Keratinocyte (primary cell): ENCODE measurements around the gene BTBD3. TPM values are rescaled to one million over a fixed set of nuclear protein-coding genes. Genes with fewer than 3 reads are reported as not detected.

Experiments
- DNase-seq: peaks from one replicate; pipeline ENCODE4 v3.0.0-alpha.2; 2011; ENCODE audit warnings: low read depth, missing footprints, low spot score
- FAIRE-seq: peaks from 2 replicates; lab custom pipeline; 2011; peaks lifted over from hg19 to GRCh38; lab: Jason Lieb, UNC
- H2AFZ ChIP-seq: 2 replicates; pipeline ENCODE4 v1.6.0; 2012; ENCODE audit warnings: low read length, control low read depth, inconsistent platforms; ENCODE audit not compliant: control insufficient read depth
- H3K27ac ChIP-seq: 2 replicates; pipeline ENCODE4 v1.5.1; 2011; ENCODE audit warnings: low read length; ENCODE audit not compliant: control insufficient read depth, insufficient read depth
- H3K27me3 ChIP-seq: 3 replicates; pipeline ENCODE4 v1.6.0; 2011; ENCODE audit warnings: low read length; ENCODE audit not compliant: control insufficient read depth, insufficient read depth; ENCODE audit errors: extremely low read depth
- H3K36me3 ChIP-seq, 2 experiments: 2 replicates in 1 of 2; 3 replicates in 1 of 2; pipeline ENCODE4 v1.5.1; 2011; ENCODE audit warnings: low read length in 2 of 2, mild to moderate bottlenecking in 1 of 2; ENCODE audit not compliant: control insufficient read depth in 2 of 2, insufficient read depth in 2 of 2; ENCODE audit errors: extremely low read depth in 1 of 2
- H3K4me1 ChIP-seq: 3 replicates; pipeline ENCODE4 v1.5.1; 2011; ENCODE audit warnings: low read length; ENCODE audit not compliant: control insufficient read depth, insufficient read depth; ENCODE audit errors: extremely low read depth
- H3K4me2 ChIP-seq: 3 replicates; pipeline ENCODE4 v1.6.0; 2011; ENCODE audit warnings: low read depth, low read length; ENCODE audit not compliant: control insufficient read depth, insufficient read depth; ENCODE audit errors: extremely low read depth
- H3K4me3 ChIP-seq, 3 experiments: fragments of 200-600 bp in 1 of 3; sonication (generic) in 1 of 3; 2 replicates in 2 of 3; 3 replicates in 1 of 3; pipeline ENCODE4 v1.5.1; 2011 to 2016; ENCODE audit warnings: low read length in 3 of 3, mild to moderate bottlenecking in 3 of 3, control low read depth in 2 of 3, inconsistent platforms in 1 of 3, low read depth in 1 of 3, mixed read lengths in 1 of 3, mixed run types in 1 of 3, moderate library complexity in 1 of 3; ENCODE audit not compliant: control insufficient read depth in 2 of 3, insufficient read depth in 2 of 3; ENCODE audit errors: extremely low read depth in 1 of 3
- H3K79me2 ChIP-seq: 2 replicates; pipeline ENCODE4 v1.6.0; 2012; ENCODE audit warnings: low read length; ENCODE audit not compliant: control insufficient read depth, insufficient read depth
- H3K9ac ChIP-seq: 3 replicates; pipeline ENCODE4 v1.6.0; 2011; ENCODE audit warnings: low read length; ENCODE audit not compliant: control insufficient read depth, insufficient read depth; ENCODE audit errors: extremely low read depth
- H3K9me1 ChIP-seq: 3 replicates; pipeline ENCODE4 v1.6.0; 2011; ENCODE audit warnings: low read length; ENCODE audit not compliant: control insufficient read depth, insufficient read depth; ENCODE audit errors: extremely low read depth
- H3K9me3 ChIP-seq: 2 replicates; pipeline ENCODE4 v1.5.1; 2012; ENCODE audit warnings: low read depth, low read length; ENCODE audit not compliant: control insufficient read depth
- H4K20me1 ChIP-seq: 3 replicates; pipeline ENCODE4 v1.6.0; 2011; ENCODE audit warnings: low read length; ENCODE audit not compliant: control insufficient read depth, insufficient read depth; ENCODE audit errors: extremely low read depth
- CTCF ChIP-seq, 3 experiments: IDR thresholded peaks in 1 of 3; conservative IDR thresholded peaks in 1 of 3; optimal IDR thresholded peaks in 1 of 3; 2 replicates in 2 of 3; 3 replicates in 1 of 3; pipeline versions ENCODE3 to v1.5.1; 2011; ENCODE audit warnings: low read length in 3 of 3, mild to moderate bottlenecking in 3 of 3, moderate library complexity in 2 of 3, control low read depth in 1 of 3, inconsistent platforms in 1 of 3; ENCODE audit not compliant: insufficient read depth in 2 of 3; ENCODE audit errors: extremely low read depth in 1 of 3
- EZH2 ChIP-seq: IDR thresholded peaks from one replicate; pipeline ENCODE4 v1.6.1; 2012; ENCODE audit warnings: inconsistent platforms, mild to moderate bottlenecking, low read length, moderate library complexity
- dilution Hi-C: fragments of 300-500 bp; cut with MboI; formaldehyde crosslinking; loops from one replicate; pipeline ENCODE4 v1.7.0; 2020; ENCODE audit warnings: low sequenced_read_pairs; ENCODE audit not compliant: extremely low pct_ligation_motif_present
- polyA plus RNA-seq, 5 experiments: library from polyadenylated mRNA; depleted of rRNA in 3 of 5; stranded (reverse) in 3 of 5; stranded (forward) in 1 of 5; unstranded in 1 of 5; fragments of >200 nt; gene quantifications; 1 replicate in 1 of 5; 2 replicates in 3 of 5; 3 replicates in 1 of 5; pipeline versions ENCODE4 v1.2.1 to v1.2.3, GENCODE V29; 2011 to 2012; ENCODE audit warnings: missing spikeins in 2 of 5, low read depth in 1 of 5, low replicate concordance in 1 of 5

Gene BTBD3
- polyA plus RNA-seq, 1 donor (not counting 4 experiments of a cell fraction or from before 2014, with no cell fraction given): 29.5 TPM

GRCh38 chr20:11901127-11901526 lies 16.6 kb upstream of the BTBD3 start:
- H3K9me1 ChIP-seq: no peaks in the 10 kb centered on the region
- FAIRE-seq: peak; percentile 97
- no peaks in the 10 kb centered on the region for H4K20me1 ChIP-seq
- no peak overlapping the region for H2AFZ ChIP-seq
- peak overlapping the region; percentile 38 for H3K27ac ChIP-seq
- dilution Hi-C loops: no loop called here
- DNase-seq: peak; percentile 76
- peaks cover 81% of the 10 kb centered on the region for H3K79me2 ChIP-seq
- H3K4me2 ChIP-seq: peak overlapping the region; percentile 55
- H3K36me3 ChIP-seq: no peaks in the 10 kb centered on the region
- TF ChIP-seq EZH2 (no peak), CTCF (optimal IDR thresholded peaks at IDR 0.05 in 1 of 3, IDR thresholded peaks at IDR 0.05 in 1 of 3, conservative IDR thresholded peaks at IDR 0.05 in 1 of 3; ENCODE audit: extremely low read depth in 1 of 3, insufficient read depth in 2 of 3, low read length in 3 of 3) (no peak)
- H3K4me3 ChIP-seq: peak overlapping the region in 1 of 3 experiments; percentile 24
- H3K4me1 ChIP-seq: peaks cover 20% of the 10 kb centered on the region
- no peak overlapping the region for H3K9ac ChIP-seq
- no peaks in the 10 kb centered on the region for H3K9me3 ChIP-seq
- no peaks in the 10 kb centered on the region for H3K27me3 ChIP-seq

DNA sequence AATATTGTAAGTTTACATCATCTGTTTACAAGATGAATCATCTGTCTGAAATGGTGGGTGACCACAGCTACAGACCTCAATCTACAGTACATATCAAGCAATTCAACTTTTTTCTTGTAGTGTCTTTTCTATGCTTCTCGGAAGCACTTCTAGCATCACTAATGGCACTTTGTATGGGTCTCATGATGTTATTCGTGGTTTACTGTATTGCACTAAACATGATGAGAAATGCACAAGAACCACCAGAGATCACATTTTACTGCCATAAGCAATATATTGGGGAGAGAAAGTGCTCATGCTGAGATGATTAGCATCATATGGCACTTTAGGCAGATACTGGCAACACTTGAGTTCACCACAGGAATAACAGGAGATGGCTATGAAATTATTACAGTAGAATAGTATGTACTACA lies 15.4 kb upstream of the BTBD3 start:
- H3K9me3 ChIP-seq: no peaks in the 10 kb centered on the region
- H3K4me1 ChIP-seq: peaks cover 31% of the 10 kb centered on the region
- no peak overlapping the region for H3K4me2 ChIP-seq
- TF ChIP-seq CTCF (optimal IDR thresholded peaks at IDR 0.05 in 1 of 3, IDR thresholded peaks at IDR 0.05 in 1 of 3, conservative IDR thresholded peaks at IDR 0.05 in 1 of 3; ENCODE audit: extremely low read depth in 1 of 3, insufficient read depth in 2 of 3, low read length in 3 of 3): no peak
- no peak for TF ChIP-seq EZH2
- no peak overlapping the region for H3K27ac ChIP-seq
- peaks cover 1% of the 10 kb centered on the region for H4K20me1 ChIP-seq
- H3K4me3 ChIP-seq: no peak overlapping the region
- H3K27me3 ChIP-seq: no peaks in the 10 kb centered on the region
- dilution Hi-C loops: no loop called here
- H3K9me1 ChIP-seq: no peaks in the 10 kb centered on the region
- H3K79me2 ChIP-seq: peaks cover 69% of the 10 kb centered on the region
- no peak for DNase-seq
- peak; percentile 72 for FAIRE-seq
- H2AFZ ChIP-seq: no peak overlapping the region
- no peak overlapping the region for H3K9ac ChIP-seq
- no peaks in the 10 kb centered on the region for H3K36me3 ChIP-seq
